SU-DHL-6 (cell line): ENCODE measurements around the gene TOR1AIP1.

Experiments
- EZH2phosphoT487 ChIP-seq: fragments of 200-600 bp; sonication (generic), shearing (Covaris generic); conservative IDR thresholded peaks from 2 replicates; pipeline ENCODE4 v1.6.1; 2018; ENCODE audit warnings: mild to moderate bottlenecking, antibody characterized with exemption, low read length, moderate library complexity, mixed read lengths
- TF ChIP-seq, protein P1 (sequence below): fragments of 200-600 bp; sonication (generic); IDR thresholded peaks from one replicate; pipeline ENCODE4 v1.5.1; 2017; ENCODE audit warnings: antibody characterized with exemption, mild to moderate bottlenecking, low read length, moderate library complexity; ENCODE audit not compliant: insufficient read depth, poor library complexity, severe bottlenecking

DNA sequence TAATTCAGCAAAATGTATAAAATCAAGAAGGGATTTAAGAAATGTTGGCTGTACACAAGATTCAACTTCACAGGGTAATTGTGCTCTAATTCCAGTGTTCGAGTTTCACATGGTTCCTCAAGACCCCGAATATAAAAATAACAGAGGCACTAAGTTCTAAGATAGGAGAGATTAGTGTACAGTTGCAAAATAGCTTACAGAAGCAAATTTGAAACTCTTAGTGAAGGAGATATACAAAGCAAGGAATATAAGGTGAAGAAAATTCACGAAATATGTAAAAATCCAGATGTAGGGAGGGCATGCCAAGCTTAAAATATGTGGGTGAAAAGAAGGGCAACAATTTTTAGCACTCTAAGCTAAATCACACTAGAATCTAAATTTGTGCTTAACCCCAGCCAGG, 33.9 kb upstream of the TOR1AIP1 start:
- TF ChIP-seq, protein P1, sequence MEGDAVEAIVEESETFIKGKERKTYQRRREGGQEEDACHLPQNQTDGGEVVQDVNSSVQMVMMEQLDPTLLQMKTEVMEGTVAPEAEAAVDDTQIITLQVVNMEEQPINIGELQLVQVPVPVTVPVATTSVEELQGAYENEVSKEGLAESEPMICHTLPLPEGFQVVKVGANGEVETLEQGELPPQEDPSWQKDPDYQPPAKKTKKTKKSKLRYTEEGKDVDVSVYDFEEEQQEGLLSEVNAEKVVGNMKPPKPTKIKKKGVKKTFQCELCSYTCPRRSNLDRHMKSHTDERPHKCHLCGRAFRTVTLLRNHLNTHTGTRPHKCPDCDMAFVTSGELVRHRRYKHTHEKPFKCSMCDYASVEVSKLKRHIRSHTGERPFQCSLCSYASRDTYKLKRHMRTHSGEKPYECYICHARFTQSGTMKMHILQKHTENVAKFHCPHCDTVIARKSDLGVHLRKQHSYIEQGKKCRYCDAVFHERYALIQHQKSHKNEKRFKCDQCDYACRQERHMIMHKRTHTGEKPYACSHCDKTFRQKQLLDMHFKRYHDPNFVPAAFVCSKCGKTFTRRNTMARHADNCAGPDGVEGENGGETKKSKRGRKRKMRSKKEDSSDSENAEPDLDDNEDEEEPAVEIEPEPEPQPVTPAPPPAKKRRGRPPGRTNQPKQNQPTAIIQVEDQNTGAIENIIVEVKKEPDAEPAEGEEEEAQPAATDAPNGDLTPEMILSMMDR, result no peak
- TF ChIP-seq EZH2phosphoT487, result no peak
